Renal cortex interstitium (tissue), 11 donors: ENCODE data around the gene PKDCC. TPM values are rescaled to one million over a fixed set of nuclear protein-coding genes. Genes with fewer than 3 reads are reported as not detected.
A peak's percentile ranks its signal among the peaks of the same experiment; 100 is the strongest.

Source experiments
- DNase-seq, 11 donors: peaks; one replicate each; pipeline ENCODE4 v3.0.0-alpha.2; 2013; ENCODE audit warnings: low read depth in 9 of 11, low spot score in 4 of 11; ENCODE audit errors: extremely low read depth in 1 of 11
- polyA plus RNA-seq, 3 donors: library from polyadenylated mRNA; unstranded; fragments of 120-200 nt; gene quantifications; one replicate each; pipeline ENCODE4 v1.2.1, GENCODE V29; 2013; ENCODE audit not compliant: insufficient read length in 3 of 3

The PKDCC gene
- polyA plus RNA-seq, 3 donors, result 334 to 451 (median 363) TPM

- DNase-seq, result no peak
These were observed 44.5 kb downstream of the PKDCC start for GRCh38 chr2:42092084-42092996.

GRCh38 chr2:42094114-42094513, 46.3 kb downstream of the PKDCC start:
- no peak for DNase-seq

- peak in 7 of 11 donors; percentile 62 to 73 (median 66) for DNase-seq
These were observed 48.1 kb downstream of the PKDCC start for GRCh38 chr2:42095923-42096408.

- DNase-seq, result no peak
These were observed 49.2 kb downstream of the PKDCC start for GRCh38 chr2:42096869-42097591.

GRCh38 chr2:42098571-42099437, 51.0 kb downstream of the PKDCC start:
- no peak for DNase-seq

GRCh38 chr2:42099438-42100173, 51.8 kb downstream of the PKDCC start:
- no peak for DNase-seq

GRCh38 chr2:42100683-42101205, 52.9 kb downstream of the PKDCC start:
- DNase-seq, result no peak

- peak in 5 of 11 donors; percentile 37 to 63 (median 55) for DNase-seq
These were observed 53.6 kb downstream of the PKDCC start for GRCh38 chr2:42101206-42102023.

GRCh38 chr2:42102024-42102590, 54.3 kb downstream of the PKDCC start:
- peak in 6 of 11 donors; percentile 57 to 67 (median 63) for DNase-seq

GRCh38 chr2:42102591-42103450, 55.0 kb downstream of the PKDCC start:
- DNase-seq, result peak in 8 of 11 donors; percentile 71 to 84 (median 78)

GRCh38 chr2:42103829-42104228, 56.0 kb downstream of the PKDCC start:
- DNase-seq, result no peak

- no peak for DNase-seq
These were observed 56.8 kb downstream of the PKDCC start for GRCh38 chr2:42104621-42105020.

GRCh38 chr2:42105330-42106256, 57.8 kb downstream of the PKDCC start:
- peak in 1 of 11 donors; percentile 65 for DNase-seq

GRCh38 chr2:42106257-42106816, 58.5 kb downstream of the PKDCC start:
- no peak for DNase-seq
